Gastroesophageal sphincter (tissue), 3 donors: ENCODE data around the gene KANSL2.

ENCODE experiments used
- EP300 ChIP-seq: sonication (generic); formaldehyde crosslinking; IDR thresholded peaks from one replicate; pipeline ENCODE4 v1.6.1; 2017; ENCODE audit warnings: antibody characterized with exemption, mild to moderate bottlenecking
- TF ChIP-seq, protein P1 (sequence below), 4 experiments: fragments of 200-600 bp in 2 of 4; fragments of 450-650 bp in 2 of 4; sonication (generic) in 1 of 4; IDR thresholded peaks; one replicate each; pipeline ENCODE4 v1.5.1; 2017 to 2019; ENCODE audit warnings: antibody characterized with exemption in 4 of 4, mild to moderate bottlenecking in 2 of 4, moderate library complexity in 2 of 4

DNA sequence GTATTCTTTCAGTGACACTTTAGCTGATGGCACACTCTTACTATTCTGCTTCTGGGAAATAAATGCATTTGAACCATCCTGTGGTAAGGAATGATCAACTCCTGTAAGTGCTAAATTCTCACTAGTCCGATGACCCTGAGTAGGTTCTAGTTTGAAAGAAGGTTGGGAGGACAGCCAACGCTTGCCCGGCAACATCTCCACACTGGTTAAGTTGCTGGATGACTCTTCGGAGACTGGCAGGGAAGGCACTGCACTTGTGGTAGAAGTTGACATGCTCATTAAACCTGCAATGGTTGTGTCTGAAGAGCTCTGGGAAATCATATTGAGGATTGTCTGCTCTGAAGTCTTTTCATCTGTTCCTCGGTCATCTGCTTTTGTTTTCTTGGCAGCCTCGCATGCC is 12.0 kb upstream of the KANSL2 start:
- no peak for TF ChIP-seq EP300
- TF ChIP-seq, protein P1, sequence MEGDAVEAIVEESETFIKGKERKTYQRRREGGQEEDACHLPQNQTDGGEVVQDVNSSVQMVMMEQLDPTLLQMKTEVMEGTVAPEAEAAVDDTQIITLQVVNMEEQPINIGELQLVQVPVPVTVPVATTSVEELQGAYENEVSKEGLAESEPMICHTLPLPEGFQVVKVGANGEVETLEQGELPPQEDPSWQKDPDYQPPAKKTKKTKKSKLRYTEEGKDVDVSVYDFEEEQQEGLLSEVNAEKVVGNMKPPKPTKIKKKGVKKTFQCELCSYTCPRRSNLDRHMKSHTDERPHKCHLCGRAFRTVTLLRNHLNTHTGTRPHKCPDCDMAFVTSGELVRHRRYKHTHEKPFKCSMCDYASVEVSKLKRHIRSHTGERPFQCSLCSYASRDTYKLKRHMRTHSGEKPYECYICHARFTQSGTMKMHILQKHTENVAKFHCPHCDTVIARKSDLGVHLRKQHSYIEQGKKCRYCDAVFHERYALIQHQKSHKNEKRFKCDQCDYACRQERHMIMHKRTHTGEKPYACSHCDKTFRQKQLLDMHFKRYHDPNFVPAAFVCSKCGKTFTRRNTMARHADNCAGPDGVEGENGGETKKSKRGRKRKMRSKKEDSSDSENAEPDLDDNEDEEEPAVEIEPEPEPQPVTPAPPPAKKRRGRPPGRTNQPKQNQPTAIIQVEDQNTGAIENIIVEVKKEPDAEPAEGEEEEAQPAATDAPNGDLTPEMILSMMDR (IDR thresholded peaks at IDR 0.05), result no peak
